HL-60 (cell line): ENCODE data around the gene DNAJC30.

Experiments used
- DNase-seq, 2 experiments: peaks; one replicate each; pipeline ENCODE4 v3.0.0-alpha.2; 2010 to 2020; ENCODE audit warnings: low read depth in 1 of 2, low spot score in 1 of 2
- H3K27ac ChIP-seq: fragments of 250-450 bp; sonication (Bioruptor Pico); replicated peaks from 2 replicates; pipeline ENCODE4 v1.5.1; 2020; ENCODE audit warnings: mild to moderate bottlenecking, moderate library complexity
- H3K27me3 ChIP-seq: fragments of 250-450 bp; sonication (Bioruptor Pico); 2 replicates; pipeline ENCODE4 v1.5.1; 2021; ENCODE audit warnings: mild to moderate bottlenecking, moderate library complexity; ENCODE audit not compliant: insufficient read depth, poor library complexity, severe bottlenecking
- H3K4me3 ChIP-seq: replicated peaks from 2 replicates; pipeline ENCODE4 v1.5.1; 2011; ENCODE audit warnings: mild to moderate bottlenecking, control low read depth, low read length; ENCODE audit not compliant: insufficient read depth
- CTCF ChIP-seq: IDR thresholded peaks from one replicate; pipeline ENCODE4 v1.5.1; 2011; ENCODE audit warnings: low read length, control low read depth, inconsistent platforms; ENCODE audit not compliant: insufficient read depth
- GABPA ChIP-seq: IDR thresholded peaks from 2 replicates; pipeline ENCODE4 v1.6.1; 2012; ENCODE audit warnings: low read depth
- POLR2AphosphoS5 ChIP-seq: IDR thresholded peaks from 2 replicates; pipeline ENCODE4 v1.6.1; 2012; ENCODE audit warnings: low read depth
- SPI1 ChIP-seq: IDR thresholded peaks from 2 replicates; pipeline ENCODE4 v1.6.1; 2012; ENCODE audit warnings: low read depth, mild to moderate bottlenecking, borderline replicate concordance
- TF ChIP-seq, protein P1 (sequence below): IDR thresholded peaks from 2 replicates; pipeline ENCODE4 v1.6.1; 2012; ENCODE audit warnings: low read depth; ENCODE audit not compliant: insufficient replicate concordance

DNAJC30 gene

GRCh38 chr7:73704640-73705550 is 21.6 kb upstream of the DNAJC30 start:
- no peaks in the 10 kb centered on the region for H3K27me3 ChIP-seq
- H3K27ac ChIP-seq, result no peak overlapping the region
- no peak for DNase-seq
- no peak overlapping the region for H3K4me3 ChIP-seq
- TF ChIP-seq SPI1, result no peak
- no peak for TF ChIP-seq POLR2AphosphoS5
- no peak for TF ChIP-seq CTCF
- TF ChIP-seq, protein P1, sequence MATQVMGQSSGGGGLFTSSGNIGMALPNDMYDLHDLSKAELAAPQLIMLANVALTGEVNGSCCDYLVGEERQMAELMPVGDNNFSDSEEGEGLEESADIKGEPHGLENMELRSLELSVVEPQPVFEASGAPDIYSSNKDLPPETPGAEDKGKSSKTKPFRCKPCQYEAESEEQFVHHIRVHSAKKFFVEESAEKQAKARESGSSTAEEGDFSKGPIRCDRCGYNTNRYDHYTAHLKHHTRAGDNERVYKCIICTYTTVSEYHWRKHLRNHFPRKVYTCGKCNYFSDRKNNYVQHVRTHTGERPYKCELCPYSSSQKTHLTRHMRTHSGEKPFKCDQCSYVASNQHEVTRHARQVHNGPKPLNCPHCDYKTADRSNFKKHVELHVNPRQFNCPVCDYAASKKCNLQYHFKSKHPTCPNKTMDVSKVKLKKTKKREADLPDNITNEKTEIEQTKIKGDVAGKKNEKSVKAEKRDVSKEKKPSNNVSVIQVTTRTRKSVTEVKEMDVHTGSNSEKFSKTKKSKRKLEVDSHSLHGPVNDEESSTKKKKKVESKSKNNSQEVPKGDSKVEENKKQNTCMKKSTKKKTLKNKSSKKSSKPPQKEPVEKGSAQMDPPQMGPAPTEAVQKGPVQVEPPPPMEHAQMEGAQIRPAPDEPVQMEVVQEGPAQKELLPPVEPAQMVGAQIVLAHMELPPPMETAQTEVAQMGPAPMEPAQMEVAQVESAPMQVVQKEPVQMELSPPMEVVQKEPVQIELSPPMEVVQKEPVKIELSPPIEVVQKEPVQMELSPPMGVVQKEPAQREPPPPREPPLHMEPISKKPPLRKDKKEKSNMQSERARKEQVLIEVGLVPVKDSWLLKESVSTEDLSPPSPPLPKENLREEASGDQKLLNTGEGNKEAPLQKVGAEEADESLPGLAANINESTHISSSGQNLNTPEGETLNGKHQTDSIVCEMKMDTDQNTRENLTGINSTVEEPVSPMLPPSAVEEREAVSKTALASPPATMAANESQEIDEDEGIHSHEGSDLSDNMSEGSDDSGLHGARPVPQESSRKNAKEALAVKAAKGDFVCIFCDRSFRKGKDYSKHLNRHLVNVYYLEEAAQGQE, result no peak
- no peak for TF ChIP-seq GABPA

DNA sequence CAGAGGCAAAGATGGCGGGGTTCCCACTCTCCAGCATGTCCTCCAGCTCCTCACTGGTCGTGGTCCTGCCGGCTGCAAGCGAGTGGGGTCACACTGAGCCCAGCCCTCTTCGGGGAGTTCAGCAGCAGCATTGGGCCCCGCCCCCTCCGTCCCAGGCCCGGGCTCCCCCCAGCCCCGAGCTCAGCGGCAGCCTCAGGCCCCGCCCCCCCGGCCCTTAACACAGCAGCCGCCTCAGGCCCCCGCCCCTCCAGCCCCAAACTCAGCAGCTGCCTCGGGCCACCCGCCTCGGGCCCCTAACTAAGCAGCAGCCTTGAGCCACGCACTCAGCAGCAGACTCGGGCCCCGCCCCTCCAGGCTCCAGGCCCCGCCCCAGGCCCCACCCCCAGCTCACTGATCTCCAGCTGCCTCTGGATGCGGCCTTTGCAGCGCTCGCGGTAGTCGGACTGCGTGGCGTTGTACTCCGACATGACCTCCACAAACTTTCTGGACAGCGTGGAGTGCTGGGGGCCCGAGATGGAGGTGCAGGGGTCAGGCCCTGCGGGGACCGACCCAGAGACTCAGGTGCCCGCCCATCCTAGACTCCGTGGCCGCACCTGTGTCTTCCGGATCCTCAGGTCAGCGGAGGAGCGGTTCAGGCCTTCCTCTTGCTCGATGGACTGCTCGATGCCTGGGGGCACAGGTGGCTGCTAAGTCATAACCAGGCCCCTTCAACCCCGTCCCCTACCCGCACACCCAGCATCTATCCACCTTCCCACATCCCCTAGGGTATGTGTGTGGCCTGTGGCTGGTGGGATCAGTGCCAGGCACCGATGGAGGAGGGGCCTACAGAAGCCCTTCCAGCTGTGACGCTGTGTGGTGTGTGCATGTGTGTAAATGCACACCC is 20.7 kb upstream of the DNAJC30 start:
- TF ChIP-seq GABPA, result no peak
- TF ChIP-seq POLR2AphosphoS5, result no peak
- no peak for TF ChIP-seq CTCF
- no peak for TF ChIP-seq SPI1
- TF ChIP-seq, protein P1, result no peak
- H3K27me3 ChIP-seq, result no peaks in the 10 kb centered on the region
- no peak overlapping the region for H3K4me3 ChIP-seq
- no peak for DNase-seq
- H3K27ac ChIP-seq, result no peak overlapping the region

DNA sequence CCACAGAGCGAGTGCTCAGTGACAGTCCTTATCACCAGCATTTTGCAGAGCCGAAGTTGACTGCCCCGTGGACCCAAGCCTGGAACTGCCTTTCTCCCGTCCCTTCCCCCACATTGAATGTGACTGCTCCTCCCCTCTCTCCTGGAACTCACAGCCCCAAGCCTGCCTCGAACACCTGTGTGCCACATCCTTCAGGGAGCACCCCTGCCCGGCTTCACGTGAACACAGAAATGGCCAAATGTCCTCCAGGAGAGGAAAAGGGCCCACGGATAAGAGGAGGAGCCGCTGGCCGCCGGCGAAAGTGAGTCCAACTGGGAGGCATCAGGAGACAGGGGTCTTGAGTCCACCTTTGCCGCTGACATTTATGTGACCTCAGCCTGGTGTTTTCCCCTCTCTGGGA is 20.0 kb upstream of the DNAJC30 start:
- DNase-seq, result no peak
- TF ChIP-seq POLR2AphosphoS5 (no peak), CTCF (no peak), GABPA (no peak), SPI1 (no peak)
- TF ChIP-seq, protein P1, result no peak
- Histone ChIP-seq H3K27ac (no peak overlapping the region), H3K4me3 (no peak overlapping the region), H3K27me3 (no peaks in the 10 kb centered on the region)
